NCI-H2196 treated with DMSO at 0.1 percent for 48 hours (cell line): ENCODE data around the gene DGKG.
A peak's percentile ranks its signal among the peaks of the same experiment; 100 is the strongest.

Experiments
- DNase-seq: peaks from one replicate; lab custom pipeline; 2025; ENCODE audit not compliant: unreplicated experiment; lab: John Stamatoyannopoulos, UW

The DGKG gene

DNA sequence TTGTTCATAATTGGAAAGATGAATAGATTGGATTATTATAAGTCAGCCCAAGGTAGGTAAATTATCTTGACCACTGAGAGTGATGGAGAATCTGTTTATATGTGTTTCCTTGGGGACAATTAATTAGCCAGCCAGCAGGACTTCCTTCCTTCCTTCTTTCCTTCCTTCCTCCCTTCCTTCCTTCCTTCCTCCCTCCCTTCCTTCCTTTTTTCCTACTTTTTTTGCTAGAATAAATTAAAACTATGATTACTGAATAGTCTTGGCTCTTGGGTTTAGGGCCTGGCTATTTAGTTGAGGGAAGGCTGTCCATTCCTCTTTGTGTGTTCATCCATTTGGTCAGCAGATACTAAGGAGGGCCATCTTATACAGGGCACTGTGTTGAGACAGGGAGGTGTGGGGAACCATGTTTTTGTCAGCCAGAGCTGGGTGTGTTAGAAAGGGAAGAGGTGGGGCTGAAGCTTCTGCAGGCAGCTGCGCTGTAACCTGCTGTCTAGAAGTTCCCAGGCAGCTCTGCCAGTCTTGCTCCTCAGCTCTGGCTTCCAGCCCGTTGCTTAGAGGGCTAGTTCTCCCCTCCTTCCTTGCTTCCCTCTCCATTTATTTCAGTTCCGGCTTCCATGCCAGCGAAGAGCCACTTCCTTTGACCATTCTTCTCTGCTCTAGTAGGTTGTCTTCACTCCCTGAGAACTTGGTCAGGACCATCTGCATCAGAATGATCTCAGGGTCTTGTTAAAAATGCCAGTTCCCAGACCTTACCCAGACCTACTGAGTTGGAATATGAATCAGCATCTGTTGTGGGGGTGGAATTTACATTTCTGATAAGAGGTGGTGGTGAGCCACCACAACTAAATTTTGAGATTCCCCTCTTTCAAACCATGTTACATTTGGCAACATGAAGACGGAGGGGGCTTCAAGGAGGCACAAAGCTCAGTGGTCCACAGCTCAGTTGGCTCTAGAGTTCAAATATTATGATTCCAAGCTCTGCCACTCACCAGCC is 113.9 kb downstream of the DGKG start:
- DNase-seq = no peak

DNA sequence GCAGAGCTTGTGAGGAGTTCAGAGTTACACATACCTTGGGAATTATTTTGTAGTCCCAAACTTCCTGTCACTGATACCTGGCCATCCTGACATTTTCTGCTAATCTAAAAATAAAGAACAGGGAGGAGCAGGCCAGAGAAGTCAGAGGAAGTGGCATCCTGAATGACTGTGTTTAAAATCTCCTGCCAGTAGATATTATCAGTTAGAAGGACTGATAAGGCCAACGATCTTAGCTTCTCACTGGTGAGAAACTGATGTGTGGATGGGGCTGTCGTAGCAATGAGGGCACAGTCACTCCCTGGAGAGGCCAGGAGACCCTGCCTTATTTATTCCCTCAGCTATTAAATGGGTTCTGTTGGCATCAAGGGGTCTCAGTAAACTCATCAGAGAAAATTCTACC is 115.1 kb downstream of the DGKG start:
- no peak for DNase-seq

DNA sequence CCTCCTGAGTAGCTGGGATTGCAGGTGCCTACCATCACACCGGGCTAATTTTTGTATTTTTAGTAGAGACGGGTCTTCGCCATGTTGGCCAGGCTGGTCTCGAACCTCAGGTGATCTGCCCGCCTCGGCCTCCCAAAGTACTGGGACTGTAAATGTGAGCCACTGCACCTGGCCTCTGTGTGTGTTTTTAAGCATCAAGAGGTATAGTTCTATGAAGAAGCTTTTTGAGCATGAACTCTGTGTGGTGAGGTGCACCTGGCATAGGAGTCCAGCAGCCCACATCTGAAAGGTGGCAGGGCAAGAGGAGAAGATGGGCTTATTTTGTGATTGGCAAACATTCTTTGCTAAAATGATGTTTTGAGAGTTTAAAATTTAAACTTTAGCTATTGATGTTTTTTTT is 118.0 kb downstream of the DGKG start:
- no peak for DNase-seq

DNA sequence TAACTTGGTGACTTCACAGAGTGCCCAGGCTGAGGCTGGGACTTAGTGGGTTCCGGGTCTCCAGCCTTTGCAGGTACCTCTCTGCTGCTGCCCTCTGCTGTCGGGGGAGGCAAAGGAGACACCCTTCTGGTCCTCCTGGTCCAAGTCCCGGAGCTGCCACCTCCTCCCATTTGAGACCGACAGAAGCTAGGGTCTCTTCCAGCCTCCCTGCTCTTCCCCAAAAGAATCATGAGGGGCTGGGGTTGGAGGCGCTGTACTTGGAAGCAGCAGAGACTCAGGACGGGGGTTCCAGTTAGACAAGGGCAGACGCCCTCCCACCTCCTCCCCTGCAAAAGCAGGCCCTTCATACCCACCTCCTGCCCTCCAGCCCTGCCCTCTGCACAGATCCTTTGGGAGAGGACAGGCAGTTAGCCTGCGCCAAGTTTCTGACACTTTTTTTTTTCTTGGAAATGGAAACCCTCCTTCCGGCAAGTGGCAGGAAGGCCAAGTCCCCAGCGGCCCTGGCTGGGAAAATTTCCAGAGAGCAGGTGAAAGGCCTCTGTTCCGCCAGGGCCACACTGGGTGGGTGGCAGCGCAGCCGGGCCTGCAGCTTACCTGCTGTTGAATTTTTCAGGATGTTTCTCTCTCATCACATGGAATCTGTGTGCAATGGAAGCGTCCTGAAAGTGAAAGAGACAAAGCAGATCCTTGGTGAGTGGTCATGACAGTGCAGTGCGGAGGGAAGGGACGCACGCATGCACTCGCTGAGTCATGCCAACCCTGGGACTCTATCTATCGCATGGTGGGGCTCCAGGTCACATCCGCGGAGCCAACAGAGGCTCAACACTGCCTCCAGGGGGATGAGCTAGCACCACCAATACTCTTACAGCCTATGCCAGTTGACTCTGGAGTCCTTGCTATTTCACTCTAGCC is 119.9 kb downstream of the DGKG start:
- DNase-seq = peak; percentile 59

DNA sequence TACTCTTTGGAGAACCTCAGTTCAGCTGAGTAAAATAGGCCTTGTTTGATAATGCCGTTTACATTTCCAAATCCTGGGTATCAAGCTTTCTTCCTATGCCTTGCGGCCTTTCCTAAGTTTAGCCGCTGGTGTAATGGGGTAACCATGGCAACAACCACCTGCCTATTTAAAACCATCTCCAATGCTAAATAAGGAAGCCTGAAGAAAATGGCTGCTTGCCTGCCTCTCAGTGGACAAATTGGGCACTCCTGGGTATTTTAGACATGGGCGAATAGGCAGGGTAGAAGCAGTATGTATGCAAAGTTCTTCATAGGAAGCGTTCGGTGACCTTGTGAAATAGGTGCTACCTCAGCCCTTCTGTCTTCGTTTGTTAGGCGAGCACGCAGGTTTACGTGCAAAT is 122.7 kb downstream of the DGKG start:
- peak; percentile 96 for DNase-seq

DNA sequence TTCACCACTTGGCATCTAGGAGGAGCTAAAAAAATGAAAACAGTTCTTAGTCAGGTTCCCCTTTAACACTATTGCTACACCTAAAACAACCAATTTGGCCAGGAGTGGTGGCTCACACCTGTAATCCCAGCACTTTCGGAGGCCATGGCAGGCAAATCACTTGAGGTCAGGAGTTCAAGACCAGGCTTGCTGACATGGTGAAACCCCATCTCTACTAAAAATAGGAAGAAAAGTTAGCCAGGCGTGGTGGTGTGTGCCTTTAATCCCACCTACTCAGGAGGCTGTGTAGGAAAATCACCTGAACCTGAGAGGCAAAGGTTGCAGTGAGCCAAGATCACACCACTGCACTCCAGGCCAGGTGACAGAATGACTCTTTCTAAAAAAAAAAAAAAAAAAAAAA is 124.1 kb downstream of the DGKG start:
- DNase-seq = no peak

DNA sequence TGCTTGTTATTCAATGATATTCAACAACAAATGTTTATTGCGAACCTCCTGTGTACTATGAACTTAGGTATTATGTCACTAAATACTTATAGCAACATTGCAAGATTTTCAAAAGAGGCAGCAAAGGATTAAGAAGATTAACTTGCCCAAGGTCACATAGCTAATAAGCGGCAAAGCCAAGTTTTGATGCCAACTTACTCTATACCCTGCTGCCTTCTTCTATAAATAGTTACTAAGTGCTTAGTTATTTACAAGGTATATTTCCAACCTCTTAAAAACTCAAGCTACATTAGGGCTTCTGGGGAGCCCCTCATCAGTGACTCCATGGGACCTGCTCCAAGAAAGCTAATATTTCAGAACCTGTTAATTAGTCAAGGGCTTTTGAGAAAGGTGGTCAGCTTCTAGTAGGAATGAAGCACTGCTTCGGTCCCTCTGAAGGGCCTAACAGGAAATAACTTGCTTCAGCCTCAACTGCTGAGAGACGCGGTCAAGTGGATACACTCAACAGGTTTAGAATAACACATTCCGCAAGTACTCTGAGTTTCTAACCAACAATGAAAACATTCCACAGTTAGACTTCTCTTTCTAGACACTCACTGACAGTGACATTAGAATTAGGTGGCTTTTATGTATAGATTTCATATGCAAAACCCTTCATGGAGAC is 125.5 kb downstream of the DGKG start:
- DNase-seq = no peak

DNA sequence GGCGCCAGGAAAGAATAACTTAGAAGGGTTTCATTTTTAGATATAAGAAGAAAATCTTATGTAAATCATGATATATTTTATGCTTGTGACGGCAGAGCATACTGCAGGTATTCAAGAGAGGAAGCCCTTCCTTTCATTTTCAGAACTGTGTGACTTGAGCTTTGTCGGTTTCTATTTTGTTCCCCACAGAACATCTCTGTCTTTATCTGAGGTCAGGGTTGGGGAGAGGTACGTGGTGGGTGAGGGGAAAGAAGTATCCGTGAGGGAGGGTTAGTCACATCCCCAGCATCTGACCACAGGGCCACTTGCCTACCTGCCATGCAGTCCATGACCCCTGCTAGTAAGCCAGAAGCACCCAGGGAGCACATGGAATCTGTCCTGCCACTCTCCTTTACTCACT is 126.5 kb downstream of the DGKG start:
- DNase-seq = no peak

DNA sequence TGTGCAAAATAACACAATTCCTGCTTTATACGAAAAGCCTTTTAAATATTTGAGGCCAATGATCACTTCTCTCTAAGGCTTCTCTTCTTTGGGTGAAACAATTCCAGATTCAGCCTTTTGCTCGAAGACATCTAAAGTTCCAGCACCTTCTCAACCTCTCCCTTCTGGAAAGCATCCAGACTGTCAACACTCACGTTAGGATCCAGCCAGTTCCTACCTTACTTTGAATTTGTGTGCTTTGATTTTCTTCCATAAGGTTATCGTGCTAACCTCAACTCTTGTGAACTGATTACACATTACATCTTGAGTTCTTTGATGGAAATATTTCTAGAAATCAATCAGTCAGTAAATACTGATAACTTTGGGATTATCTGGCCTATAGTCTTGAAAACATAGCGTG is 127.9 kb downstream of the DGKG start:
- DNase-seq = no peak

DNA sequence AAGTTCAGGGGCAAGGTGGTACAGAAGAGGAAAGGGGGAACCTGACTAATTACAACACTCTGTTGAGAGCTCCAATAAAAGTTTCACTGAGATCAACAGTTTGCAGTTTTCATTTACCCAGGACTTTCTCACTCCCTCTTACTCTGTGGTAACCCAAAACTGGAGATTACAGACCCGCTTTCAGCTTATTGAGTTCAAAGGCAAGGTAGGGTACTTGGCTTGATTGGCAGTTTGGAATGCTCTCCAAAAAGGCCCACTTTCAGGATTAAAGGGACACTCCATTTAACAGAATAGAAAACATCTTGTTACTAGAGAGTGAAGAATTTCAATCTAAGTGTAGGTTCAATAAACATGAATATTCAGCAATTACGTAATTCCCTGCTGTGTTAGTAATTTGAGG is 135.6 kb downstream of the DGKG start:
- no peak for DNase-seq

DNA sequence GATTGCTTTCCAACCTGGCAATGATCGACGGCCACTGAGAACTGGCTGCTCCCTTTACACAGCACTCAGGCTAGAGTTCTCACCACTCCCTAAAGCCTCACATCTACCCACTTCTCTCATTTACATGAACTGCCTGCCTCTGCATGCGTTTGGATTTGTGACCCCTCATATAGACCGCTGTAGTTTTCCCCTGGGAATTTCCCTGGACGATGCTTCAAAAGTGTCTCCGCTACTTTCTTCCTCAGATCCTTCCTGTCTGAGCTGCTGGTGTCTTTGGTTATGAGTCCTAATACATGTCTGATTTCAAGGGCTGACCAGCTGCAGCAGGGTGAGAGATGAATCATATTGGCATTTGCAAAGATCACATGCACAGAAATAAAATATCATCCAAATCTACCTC is 136.4 kb downstream of the DGKG start:
- no peak for DNase-seq

DNA sequence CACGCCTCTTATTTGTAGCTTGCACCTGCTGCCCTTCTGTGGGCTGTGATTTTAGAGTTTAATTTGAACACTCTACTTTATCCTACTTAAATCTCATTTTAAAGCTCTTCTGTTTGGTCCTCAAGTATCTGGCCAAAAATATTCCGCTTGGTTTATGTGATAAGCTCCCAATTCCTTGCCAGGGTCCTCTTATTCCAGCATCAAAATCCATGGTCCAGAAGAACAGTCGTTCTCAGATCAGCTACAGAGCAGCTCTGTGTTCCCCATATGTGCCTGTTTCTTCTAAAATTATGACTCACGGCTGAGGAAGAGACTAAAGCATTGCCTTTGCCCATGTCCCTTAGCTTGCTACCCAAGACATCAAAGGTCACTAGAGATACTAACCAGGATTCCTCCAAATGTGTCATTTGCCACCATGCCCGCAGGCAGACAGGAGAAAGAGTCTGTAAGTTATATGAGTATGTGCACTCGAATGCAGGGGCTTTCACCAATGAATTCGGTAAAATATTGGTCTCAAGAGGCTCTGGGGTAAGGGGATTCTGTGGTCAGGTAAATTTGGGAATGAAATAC is 137.9 kb downstream of the DGKG start:
- no peak for DNase-seq

DNA sequence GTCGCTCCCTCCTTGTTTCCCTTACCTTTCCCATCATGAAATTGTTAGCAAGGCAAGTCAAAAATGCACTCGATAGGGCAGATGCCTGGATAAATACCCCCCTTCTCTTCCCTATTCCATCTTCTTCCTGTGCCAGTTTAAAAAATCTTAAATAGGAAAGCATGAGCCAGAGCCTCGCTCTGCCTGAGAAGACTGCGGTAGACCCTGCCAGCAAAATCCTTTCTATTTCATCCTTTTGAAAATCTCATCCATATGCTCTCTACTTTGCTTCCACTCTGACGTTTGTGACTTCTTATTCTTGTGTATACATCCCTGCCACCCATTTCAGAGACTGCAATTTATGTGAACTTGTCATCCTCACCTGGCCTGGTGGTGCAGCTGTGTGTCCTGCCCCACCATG is 138.6 kb downstream of the DGKG start:
- DNase-seq = no peak

DNA sequence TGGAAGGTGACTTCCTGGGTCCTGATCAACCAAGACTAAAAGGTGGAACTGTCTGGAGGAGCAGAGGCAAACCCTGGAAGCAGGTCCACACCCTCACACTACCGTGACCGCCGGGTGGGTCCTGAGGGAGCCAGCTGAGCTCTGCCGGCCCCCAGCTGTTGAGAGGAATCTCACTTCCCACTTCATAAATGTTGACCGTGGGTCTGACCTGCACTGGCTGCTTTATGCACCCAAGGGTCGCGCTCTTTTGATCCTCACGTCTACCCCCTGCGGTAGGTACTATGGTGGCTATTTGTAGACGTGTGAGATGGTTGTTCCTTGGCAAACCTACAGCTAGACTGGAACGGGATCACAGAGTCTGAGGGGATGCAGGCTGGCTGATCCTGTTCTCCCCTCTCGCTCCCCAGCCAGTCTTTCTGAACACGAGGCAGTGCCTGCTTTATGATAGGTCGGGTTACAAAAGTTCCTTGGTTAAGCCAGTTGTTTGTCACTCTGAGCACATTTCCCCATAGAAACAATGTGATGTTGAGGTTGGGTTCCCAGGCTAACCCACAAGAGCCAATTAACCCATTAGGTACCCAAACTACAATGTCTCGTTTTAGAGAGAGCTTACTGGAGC is 140.2 kb downstream of the DGKG start:
- DNase-seq = no peak

DNA sequence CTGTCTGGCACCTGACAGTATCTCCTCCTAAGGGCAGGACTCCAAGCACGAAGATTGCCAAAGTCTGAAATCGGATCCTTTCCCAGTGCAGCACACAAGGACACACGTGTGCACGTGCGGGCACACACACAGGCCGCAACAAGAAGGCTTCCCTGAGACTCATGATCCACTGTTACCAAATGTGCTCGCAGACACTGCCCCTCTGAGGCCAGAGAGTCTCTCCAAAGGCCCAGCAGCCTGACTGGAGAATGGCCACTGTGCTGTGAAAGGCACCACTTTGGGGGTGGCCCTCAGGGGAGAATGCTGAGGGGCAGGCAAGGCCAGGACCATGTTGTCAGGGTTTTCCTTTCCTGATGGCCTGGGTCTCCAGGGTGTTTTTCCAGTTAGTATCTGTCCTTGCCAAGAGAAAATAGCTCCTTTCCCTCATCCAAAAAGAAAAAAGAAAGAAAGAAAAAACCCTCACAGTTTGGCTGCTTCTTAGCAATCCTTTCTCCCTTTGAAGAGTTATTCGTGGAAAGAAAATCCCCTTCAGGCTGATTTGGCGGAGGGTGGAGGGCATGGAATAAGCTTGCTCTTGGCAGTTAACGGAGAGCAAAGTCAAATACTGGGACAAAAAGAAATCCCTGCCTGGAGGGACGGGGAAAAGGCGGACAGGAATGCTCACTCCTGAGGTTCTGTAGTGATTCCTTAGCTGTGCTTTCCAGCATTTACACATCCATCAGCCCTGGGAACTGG is 141.0 kb downstream of the DGKG start:
- DNase-seq = no peak

DNA sequence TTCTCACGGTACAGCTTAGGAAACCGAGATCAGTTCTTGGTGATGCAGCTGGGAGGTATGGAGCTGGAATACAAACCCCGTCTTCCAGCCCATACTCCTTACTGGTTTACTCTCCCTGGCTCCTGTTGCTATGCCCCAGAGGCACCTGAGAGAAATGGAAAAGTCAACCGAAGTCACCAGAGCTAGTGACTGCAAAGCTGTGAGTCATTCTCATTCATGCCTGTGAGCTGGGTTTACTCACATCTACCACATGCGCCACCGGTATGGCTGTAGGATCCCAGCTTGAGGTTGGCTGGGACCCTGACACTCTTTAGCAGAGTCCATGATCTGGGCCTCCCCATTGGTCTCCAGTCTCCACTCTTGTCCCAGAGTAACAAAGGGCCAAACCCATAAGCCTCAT is 141.7 kb downstream of the DGKG start:
- DNase-seq = no peak

DNA sequence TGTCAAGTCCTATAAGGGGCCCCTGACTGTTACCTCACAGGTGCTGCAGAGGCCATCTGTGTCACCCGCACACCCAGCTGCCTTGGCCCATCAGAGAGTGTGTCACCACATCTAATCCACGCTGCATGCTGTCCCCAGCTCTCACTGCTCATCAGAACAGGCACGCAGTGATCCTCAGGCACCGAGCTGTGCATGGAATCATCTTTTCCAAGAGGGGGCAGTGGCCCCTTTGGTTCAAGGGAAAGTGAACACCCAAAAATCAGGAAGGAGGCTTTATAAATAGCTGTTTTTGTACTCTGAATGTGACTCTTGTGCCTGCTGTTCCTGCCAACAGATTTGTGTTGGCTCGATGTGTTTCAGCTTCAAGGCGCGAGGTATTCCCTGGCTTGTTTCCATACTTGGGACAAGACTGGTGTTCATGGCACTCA is 142.8 kb downstream of the DGKG start:
- no peak for DNase-seq

DNA sequence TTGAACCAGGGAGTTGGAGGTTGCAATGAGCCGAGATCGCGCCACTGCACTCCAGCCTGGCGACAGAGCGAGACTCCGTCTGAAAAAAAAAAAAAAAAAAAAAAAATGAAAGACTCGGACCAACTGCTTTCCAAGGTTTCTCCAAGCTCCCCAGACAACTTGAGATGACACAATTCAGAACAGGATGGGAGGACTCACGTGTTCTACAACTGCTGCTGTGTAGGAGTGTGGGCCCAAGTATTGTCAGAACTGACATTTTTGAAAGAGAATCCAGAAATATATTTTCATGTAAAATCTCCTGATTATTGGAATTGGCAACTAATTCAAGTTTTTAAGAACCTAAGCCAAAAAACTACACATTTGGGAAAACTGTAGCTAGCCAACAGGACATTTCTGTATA is 143.6 kb downstream of the DGKG start:
- no peak for DNase-seq

DNA sequence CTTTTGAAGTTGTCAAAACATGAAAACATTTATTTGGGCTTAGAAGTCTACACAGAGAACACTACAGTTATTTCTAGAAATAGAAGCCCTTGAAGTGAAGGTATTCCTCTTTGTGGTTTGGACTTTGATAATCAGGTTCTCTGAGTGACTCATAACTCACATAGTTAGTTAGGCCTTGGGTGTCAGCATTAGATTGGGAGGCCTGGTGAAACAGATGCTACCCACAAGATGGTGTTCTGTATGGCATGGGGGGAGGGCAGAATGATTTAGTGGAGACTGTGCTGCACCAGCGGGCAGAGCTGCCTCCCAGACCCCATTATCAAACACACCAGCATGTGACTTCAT is 144.2 kb downstream of the DGKG start:
- DNase-seq = no peak
